ENCODE data around the gene PRPF19. TPM values are rescaled to one million over a fixed set of nuclear protein-coding genes. Genes with fewer than 3 reads are reported as not detected.

PRPF19 gene
- total RNA-seq, 2 donors from 2014 or later: 42.0 to 52.2 TPM

GRCh38 chr11:60844870-60845221 lies 61.5 kb downstream of the PRPF19 start:
- no peak for DNase-seq (ENCODE audit: low spot score)
- H3K27ac ChIP-seq: no peak overlapping the region
- TF ChIP-seq, protein P1, sequence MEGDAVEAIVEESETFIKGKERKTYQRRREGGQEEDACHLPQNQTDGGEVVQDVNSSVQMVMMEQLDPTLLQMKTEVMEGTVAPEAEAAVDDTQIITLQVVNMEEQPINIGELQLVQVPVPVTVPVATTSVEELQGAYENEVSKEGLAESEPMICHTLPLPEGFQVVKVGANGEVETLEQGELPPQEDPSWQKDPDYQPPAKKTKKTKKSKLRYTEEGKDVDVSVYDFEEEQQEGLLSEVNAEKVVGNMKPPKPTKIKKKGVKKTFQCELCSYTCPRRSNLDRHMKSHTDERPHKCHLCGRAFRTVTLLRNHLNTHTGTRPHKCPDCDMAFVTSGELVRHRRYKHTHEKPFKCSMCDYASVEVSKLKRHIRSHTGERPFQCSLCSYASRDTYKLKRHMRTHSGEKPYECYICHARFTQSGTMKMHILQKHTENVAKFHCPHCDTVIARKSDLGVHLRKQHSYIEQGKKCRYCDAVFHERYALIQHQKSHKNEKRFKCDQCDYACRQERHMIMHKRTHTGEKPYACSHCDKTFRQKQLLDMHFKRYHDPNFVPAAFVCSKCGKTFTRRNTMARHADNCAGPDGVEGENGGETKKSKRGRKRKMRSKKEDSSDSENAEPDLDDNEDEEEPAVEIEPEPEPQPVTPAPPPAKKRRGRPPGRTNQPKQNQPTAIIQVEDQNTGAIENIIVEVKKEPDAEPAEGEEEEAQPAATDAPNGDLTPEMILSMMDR (IDR thresholded peaks at IDR 0.05): no peak
- no peaks in the 10 kb centered on the region for H3K9me3 ChIP-seq
- peaks cover 10% of the 10 kb centered on the region for H3K36me3 ChIP-seq
- no peak for ATAC-seq (ENCODE audit: insufficient number of reproducible peaks, low FRiP score, low read depth)
- peaks cover 28 to 42% of the 10 kb centered on the region in 2 donors for H3K4me1 ChIP-seq (ENCODE audit: control insufficient read depth in 1 of 2, low read depth in 2 of 2)
- no peak overlapping the region for H3K4me3 ChIP-seq
- no peaks in the 10 kb centered on the region for H3K27me3 ChIP-seq (replicated peaks; ENCODE audit: insufficient read depth)

DNA sequence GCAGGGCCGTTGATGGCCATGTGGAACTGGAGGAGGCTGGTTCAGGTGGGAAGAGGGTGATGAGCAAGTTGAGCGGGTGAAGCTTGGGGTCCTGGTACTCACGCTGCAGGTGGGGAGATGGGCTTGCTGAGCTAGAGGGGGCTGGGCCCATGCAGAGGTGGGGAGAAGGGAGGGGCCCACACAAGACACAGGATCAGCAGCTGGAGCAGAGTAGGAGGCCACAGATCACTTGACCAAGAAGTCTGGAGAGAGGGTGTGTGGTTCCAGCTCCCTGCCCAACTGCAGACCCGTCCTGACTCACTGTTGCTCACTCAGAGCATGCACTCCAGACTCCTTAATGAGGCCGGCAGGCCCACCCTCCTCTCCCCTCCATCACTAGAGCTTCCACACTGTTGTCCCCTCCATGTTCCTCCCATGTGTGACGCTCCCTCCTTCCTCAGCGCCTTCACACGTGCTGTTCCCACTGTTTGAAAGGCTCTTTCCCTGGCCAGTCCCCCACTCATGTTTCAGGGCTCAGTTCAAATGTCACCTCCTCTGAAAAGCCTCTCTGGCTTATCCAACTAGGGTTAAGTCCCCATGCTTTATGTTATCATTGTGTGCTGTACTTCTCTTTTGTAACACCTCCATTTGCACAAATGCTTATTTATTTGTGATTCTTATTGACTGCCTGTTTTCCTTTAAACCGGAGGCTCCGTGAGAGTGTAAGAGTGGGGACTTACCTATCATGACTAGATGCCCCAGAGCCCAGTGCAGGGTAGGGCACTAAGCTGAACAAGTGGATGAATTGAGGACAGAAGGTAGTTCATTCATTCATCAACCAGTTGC lies 62.1 kb downstream of the PRPF19 start:
- Histone ChIP-seq H3K36me3 (peaks cover 7% of the 10 kb centered on the region), H3K27me3 (replicated peaks; ENCODE audit: insufficient read depth) (no peaks in the 10 kb centered on the region), H3K9me3 (no peaks in the 10 kb centered on the region), H3K4me1 (ENCODE audit: control insufficient read depth in 1 of 2, low read depth in 2 of 2) (peaks cover 28 to 42% of the 10 kb centered on the region in 2 donors), H3K27ac (no peak overlapping the region), H3K4me3 (peak overlapping the region; percentile 76)
- ATAC-seq (ENCODE audit: insufficient number of reproducible peaks, low FRiP score, low read depth) (no peak), DNase-seq (ENCODE audit: low spot score) (no peak)
- TF ChIP-seq, protein P1 (IDR thresholded peaks at IDR 0.05): no peak

DNA sequence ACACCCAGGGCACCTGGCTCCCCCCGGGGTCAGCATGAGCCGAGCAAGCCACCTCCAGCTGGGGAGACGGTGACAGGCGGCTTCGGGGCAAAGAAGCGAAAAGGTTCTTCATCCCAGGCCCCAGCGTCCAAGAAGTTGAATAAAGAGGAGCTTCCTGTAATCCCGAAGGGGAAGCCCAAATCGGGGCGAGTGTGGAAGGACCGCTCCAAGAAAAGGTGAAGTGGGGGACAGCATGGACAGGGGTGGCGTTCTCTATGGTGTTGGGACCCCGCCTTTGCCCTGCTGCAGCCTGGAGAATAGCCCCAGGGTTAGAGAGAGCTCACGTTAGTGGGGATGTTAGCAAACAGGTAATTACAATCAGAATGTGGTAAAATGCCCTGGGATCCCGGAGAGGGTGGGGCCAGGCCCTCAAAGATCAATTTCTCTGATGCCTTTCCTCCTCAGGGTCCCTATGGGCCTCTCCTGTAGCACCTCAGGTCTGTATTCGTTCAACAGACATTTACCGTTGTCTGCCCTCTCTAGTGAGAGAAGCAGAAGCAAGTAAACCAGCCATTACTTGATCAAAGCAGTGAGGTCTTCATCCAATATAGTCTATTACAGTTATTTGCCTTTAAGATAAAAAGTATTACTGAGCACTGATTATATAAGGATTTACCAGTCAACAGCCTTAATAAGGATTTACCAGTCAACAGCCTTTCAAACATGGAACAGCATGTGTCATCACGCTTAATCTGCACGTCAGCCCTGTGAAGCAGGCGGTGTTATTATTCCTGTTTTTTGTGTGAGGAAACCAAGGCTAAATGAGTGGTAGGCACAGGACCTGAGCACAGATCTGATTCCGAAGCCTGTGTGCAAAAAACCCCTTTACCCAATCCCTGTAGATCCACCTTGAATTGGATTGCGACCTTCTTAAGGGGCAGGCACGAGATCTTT lies 63.5 kb downstream of the PRPF19 start:
- DNase-seq (ENCODE audit: low spot score): no peak
- Histone ChIP-seq H3K4me3 (peak overlapping the region; percentile 76), H3K4me1 (ENCODE audit: control insufficient read depth in 1 of 2, low read depth in 2 of 2) (peaks cover 28 to 42% of the 10 kb centered on the region in 2 donors), H3K9me3 (no peaks in the 10 kb centered on the region), H3K27me3 (replicated peaks; ENCODE audit: insufficient read depth) (no peaks in the 10 kb centered on the region), H3K27ac (peak overlapping the region; percentile 47 to 80), H3K36me3 (no peaks in the 10 kb centered on the region)
- TF ChIP-seq, protein P1 (IDR thresholded peaks at IDR 0.05): no peak
- no peak for ATAC-seq (ENCODE audit: insufficient number of reproducible peaks, low FRiP score, low read depth)

DNA sequence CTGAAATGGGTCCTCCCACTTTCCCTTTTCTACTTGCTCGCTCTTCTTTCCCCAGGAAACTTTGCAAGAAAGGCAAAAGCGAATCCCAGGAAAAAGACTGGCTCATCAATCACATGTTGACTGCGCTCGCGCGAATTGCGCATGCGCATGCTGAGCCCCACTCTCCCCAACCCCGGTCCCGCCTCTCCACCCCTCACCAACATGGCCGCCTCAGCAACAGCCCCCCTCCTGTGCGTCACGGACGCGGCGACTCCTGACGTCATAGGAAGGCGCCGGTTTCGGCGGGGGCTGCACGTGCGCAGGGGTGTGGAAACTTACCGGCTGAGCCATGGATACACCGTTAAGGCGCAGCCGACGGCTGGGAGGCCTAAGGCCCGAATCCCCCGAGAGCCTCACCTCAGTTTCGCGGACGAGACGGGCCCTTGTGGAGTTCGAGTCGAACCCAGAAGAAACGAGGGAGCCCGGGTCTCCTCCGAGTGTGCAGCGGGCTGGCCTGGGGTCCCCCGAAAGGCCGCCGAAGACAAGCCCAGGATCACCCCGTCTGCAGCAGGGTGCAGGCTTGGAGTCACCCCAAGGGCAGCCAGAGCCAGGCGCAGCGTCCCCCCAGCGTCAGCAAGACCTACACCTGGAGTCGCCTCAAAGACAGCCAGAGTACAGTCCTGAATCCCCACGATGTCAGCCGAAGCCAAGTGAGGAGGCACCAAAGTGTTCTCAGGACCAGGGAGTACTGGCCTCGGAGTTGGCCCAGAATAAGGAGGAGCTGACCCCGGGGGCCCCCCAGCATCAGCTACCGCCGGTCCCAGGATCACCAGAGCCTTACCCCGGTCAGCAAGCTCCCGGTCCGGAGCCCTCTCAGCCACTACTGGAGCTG lies 64.4 kb downstream of the PRPF19 start, which contains the start of gene CCDC86:
Gene CCDC86, plus strand, starts transcription at position 317 of the 871 bp plus-strand sequence. Its CDS starts 12 bp downstream, at position 329.
- ATAC-seq (ENCODE audit: insufficient number of reproducible peaks, low FRiP score, low read depth) (peak; percentile 98), DNase-seq (ENCODE audit: low spot score) (peak; percentile 93)
- TF ChIP-seq, protein P1 (IDR thresholded peaks at IDR 0.05): no peak
- Histone ChIP-seq H3K27ac (peak within 1 kb of the TSS; percentile 77 to 80), H3K9me3 (no peaks in the 10 kb centered on the region), H3K27me3 (replicated peaks; ENCODE audit: insufficient read depth) (no peaks in the 10 kb centered on the region), H3K4me1 (ENCODE audit: control insufficient read depth in 1 of 2, low read depth in 2 of 2) (peaks cover 28 to 42% of the 10 kb centered on the region in 2 donors), H3K4me3 (peak within 1 kb of the TSS; percentile 76), H3K36me3 (no peaks in the 10 kb centered on the region)

Other genes with a start within 250 kb of the PRPF19 start
- gene MS4A8, start 207.0 kb downstream of the PRPF19 start, total RNA-seq: not detected
- not detected for gene MS4A18, start 181.9 kb downstream of the PRPF19 start, total RNA-seq
- gene MS4A15, start 149.7 kb downstream of the PRPF19 start, total RNA-seq: not detected
- gene MS4A10, start 121.3 kb downstream of the PRPF19 start, total RNA-seq: not detected
- 10 to 100 TPM; 13.5 to 23.8 TPM for gene CCDC86, start 64.5 kb downstream of the PRPF19 start, total RNA-seq
- gene PTGDR2, start 50.6 kb downstream of the PRPF19 start, total RNA-seq: under 1 TPM; 0.21 to 0.68 TPM
- gene ZP1, start 39.0 kb downstream of the PRPF19 start, total RNA-seq: not detected
- 100 to 1,000 TPM; 158 to 213 TPM for gene TMEM109, start 7.6 kb upstream of the PRPF19 start, total RNA-seq
- gene TMEM132A, start 17.9 kb upstream of the PRPF19 start, total RNA-seq: 1 to 10 TPM; 7.7 to 8.4 TPM
- 10 to 100 TPM; 27.7 to 29.5 TPM for gene SLC15A3, start 45.6 kb upstream of the PRPF19 start, total RNA-seq
- 1 to 10 TPM; 2.2 to 3.3 TPM for gene CD6, start 65.1 kb upstream of the PRPF19 start, total RNA-seq
- gene CD5, start 195.9 kb upstream of the PRPF19 start, total RNA-seq: 1 to 10 TPM in 1 of 2 donors, not detected in 1; 1.6 TPM

Data from thoracic aorta (tissue), 2 donors.